ENCODE measurements around the gene ZPR1.
"Not testable (repeated sequence)": the region's sequence is repeated elsewhere in the genome, so short reads cannot be mapped to it uniquely, and the experiment has no call there.

ZPR1 gene

GRCh38 chr11:116823031-116823843 is 35.4 kb upstream of the ZPR1 start, which contains the start of gene APOA4:
Gene APOA4, minus strand, starts transcription at chr11:116823304. Its CDS starts 113 bp downstream, at chr11:116823191.
- DNase-seq (ENCODE audit: low read depth): no peak

- no peak for DNase-seq (ENCODE audit: low read depth)
These were observed 34.8 kb upstream of the ZPR1 start for GRCh38 chr11:116822575-116822974.

DNA sequence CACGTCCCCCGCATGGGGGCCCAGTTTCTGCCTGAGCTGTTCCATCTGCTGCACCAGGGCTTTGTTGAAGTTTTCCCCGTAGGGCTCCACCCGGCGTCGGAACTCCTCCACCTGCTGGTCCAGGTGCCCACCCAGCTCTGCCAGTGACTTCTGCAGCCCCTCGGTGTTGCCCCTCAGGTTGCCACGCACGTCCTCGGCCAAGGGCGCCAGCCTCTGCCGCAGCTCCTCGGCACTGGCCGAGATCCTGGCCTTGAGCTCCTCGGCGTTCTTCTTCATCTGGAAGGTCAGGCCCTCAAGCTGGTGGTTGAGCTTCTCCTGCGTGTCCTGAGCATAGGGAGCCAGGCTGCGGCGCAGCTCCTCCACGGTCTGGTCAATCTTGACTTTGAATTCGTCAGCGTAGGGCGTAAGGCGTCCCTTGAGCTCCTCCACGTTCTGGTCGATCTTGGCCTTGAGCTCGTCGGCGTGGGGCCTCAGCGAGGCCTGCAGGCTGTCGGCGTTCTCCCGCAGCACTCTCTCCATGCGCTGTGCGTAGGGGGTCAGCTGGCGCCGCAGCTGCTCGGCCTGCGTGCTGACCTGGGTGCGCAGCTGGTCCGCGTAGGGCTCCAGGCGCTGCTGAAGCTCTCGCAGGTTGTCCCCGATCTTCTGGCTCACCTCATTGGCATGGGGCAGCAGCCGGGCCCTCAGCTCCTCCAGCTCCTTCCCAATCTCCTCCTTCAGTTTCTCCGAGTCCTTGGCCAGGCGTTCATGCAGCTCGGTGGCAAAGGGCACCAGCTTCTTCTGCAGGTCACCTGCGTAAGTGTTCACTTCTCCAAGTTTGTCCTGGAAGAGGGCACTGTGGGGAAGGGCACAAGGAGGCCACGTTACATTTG is 33.5 kb upstream of the ZPR1 start:
- no peak for DNase-seq (ENCODE audit: low read depth)

DNA sequence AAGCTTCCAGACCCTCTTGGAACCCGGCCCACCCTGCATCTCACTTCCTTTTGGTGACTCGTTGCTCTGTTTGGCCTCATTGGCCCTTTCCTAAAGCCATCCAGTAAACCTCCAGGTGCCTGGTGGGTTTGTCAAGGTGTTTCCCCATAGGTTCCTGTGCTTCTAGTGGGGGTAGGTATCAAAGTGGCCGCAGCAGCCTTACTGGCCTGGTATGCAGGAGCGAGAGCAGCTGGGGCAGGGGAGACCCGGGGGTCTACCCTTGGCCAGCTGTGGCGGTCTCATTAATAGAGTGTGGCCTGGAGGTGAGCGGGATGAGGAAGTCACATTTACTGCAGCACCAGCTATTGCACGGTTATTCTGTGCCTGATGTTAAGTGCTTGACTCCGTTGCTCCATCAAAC is 31.2 kb upstream of the ZPR1 start:
- no peak for DNase-seq (ENCODE audit: low read depth)

- DNase-seq (ENCODE audit: low read depth): no peak
These were observed 26.7 kb upstream of the ZPR1 start for GRCh38 chr11:116814502-116814901.

DNA sequence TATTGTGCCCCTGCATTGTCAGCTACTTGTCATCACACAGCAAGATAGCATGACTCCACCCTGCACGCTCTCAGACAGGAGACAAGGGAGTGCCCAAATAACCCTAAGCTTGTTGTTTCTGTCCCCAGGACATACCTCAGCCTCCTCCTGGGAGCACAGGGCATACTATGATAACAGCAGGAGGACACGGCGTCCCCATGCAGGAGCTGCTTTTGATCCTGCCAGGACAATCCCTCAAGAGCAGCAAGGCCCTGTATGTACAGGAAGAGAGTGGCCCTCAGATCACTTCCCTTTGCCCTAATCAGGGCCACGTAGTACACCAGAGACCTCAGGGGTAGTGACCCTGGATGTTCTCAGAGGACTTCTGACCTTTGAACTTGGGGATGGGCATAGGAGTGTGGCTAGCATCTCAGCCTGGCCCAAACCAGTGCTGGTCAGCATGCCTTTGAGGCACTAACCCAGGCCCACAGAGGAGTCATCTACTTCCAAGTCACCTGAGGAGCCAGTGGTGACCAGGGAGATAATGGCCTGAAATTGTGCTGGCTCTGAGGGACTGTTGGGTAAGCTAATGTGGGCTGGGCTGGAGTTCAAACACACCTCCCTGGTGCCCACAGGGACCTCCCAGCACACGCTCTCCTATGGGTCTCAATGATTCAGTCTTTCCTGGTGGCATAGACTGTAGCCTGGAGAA is 26.1 kb upstream of the ZPR1 start:
- DNase-seq (ENCODE audit: low read depth): no peak

- no peak for DNase-seq (ENCODE audit: low read depth)
These were observed 25.3 kb upstream of the ZPR1 start for GRCh38 chr11:116813170-116813569.

DNA sequence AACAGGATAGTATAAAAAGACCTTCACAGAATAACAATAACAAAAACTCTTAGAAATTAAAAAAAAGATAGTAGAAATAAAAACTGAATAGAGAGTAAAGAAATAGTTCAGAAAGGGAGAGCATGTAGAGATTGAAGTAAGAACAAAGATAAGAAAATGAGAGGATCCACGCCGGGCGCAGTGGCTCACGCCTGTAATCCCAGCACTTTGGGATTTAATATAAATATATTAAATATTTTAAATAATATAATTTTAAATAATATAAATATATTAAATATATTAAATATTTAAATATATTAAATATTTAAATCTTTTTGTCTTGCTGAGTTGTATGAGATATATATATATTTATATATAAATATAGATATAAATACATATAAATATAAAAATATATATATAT is 24.3 kb upstream of the ZPR1 start:
- no peak for DNase-seq (ENCODE audit: low read depth)

- no peak for DNase-seq (ENCODE audit: low read depth)
These were observed 23.4 kb upstream of the ZPR1 start for GRCh38 chr11:116811194-116811593.

- DNase-seq (ENCODE audit: low read depth): no peak
These were observed 20.7 kb upstream of the ZPR1 start for GRCh38 chr11:116808262-116809175.

GRCh38 chr11:116807601-116808261 is 19.9 kb upstream of the ZPR1 start:
- DNase-seq (ENCODE audit: low read depth): no peak

DNA sequence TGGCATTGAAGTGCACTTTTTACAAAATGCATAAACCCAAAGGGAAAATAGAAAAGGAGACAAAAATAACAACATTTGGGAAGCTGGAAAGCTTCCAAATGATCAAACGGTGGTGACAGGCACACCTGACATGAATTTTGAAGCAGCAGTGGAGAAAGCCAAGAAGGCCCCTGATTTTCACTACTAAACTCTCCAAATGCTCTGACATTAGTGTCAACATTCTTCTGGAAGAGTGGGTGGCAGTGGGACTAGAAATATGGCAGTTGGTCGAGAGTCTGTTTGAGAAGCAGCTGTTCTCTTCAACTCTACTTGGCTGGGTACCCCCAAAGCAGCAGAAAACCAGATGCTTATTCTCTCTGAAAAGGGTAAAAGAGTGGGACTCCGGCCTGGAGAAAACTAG is 16.2 kb upstream of the ZPR1 start:
- no peak for DNase-seq (ENCODE audit: low read depth)

- DNase-seq (ENCODE audit: low read depth): not testable (repeated sequence)
These were observed 13.8 kb upstream of the ZPR1 start for GRCh38 chr11:116801662-116802061.

DNA sequence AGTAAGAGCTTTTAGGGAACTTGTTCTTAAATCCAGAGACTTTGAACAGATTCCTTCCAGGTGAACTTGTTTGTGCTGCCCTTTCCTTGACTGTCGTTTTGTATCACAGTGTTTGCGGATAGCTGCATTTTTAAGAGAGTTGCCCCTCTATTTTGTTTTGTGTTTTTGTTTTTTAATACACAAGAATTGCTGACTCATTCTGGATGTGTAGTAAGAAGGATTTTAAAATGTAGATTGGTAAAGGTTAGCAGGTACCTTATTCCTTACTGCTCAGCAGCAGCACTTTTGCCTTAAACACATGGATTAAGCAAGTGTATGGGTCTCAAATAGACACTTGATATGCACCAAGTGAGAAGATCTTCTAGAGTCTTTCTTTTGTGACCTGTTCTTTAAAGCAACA is 12.8 kb upstream of the ZPR1 start:
- no peak for DNase-seq (ENCODE audit: low read depth)

- no peak for DNase-seq (ENCODE audit: low read depth)
These were observed 10.5 kb upstream of the ZPR1 start for GRCh38 chr11:116798368-116798767.

- DNase-seq (ENCODE audit: low read depth): no peak
These were observed 10.0 kb upstream of the ZPR1 start for GRCh38 chr11:116797816-116798215.

DNA sequence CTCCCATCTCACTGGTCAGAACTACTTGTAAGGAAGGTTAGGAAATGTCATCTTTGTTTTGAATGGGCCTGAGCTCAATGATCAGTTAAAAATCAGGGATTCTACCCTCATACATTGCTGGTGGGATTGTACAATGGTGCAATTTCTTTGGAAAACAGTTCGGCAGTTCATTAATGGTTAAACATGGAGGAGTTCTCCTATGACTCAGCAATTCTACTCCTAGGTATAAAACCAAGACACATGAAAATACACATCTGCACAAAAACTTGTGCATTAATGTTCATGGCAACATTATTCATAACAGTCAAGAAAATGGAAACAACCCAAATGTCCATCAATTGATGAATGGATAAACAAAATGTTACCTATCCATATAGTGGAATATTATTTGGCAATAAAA is 8.7 kb upstream of the ZPR1 start:
- DNase-seq (ENCODE audit: low read depth): no peak

- no peak for DNase-seq (ENCODE audit: low read depth)
These were observed 7.0 kb upstream of the ZPR1 start for GRCh38 chr11:116794851-116795250.

- no peak for DNase-seq (ENCODE audit: low read depth)
These were observed 5.9 kb upstream of the ZPR1 start for GRCh38 chr11:116793772-116794097.

DNA sequence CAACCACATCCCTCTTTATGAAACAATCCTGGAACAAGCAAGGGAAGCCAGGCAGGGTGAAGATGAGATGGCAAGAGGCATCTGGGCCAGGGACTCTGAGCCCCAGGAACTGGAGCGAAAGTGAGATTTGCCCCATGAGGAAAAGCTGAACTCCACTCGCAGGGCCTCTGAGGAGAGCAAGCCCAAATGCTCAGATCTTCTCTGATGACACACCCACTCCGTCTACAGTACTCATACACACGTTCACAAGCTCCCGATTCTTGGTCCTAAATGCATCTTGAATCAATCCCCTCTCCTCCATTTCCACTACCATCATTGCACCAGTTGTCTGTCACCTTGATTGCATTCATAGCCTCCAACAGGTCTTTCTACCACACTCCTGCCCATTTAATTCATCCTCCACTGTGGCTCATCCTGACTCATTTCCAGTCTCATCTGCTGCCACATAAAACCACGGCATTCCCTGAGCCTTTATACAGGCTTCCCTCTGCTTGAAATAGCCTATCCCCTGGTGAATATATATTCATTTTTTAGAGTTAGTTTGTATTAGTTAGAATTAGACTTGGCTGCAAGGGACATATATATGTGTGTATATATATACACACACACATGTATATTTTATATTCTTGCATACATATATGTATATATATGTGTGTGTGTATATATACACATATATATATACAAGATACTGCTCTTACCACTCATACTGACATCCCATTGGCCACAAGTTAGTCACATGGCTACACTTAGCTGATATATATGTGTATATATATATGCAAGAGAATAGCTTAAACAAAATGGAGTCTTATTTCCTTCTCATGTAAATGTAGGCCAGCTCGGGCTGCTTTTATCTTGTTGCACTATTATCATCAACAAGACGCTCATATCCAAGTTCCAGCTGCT is 5.3 kb upstream of the ZPR1 start:
- no peak for DNase-seq (ENCODE audit: low read depth)

Data from stromal cell of bone marrow (primary cell).